GM12878 (cell line): Measurements from ENCODE around the gene TRAK2. TPM values are rescaled to one million over a fixed set of nuclear protein-coding genes. Genes with fewer than 3 reads are reported as not detected.

Experiments used
- ATAC-seq: fragments of 200-7000 bp; cut with Tn5 transposase; 3 replicates; pipeline ENCODE4 v1.9.1; 2020; ENCODE audit warnings: mild to moderate bottlenecking, moderate library complexity
- BruUV-seq: library from RNA; stranded (reverse); fragments of 400-500 nt; replicated peaks from 2 replicates; lab custom pipeline; 2021; lab: Mats Ljungman, UMichigan
- CTCF ChIA-PET: fragments of 300-600 bp; sonication (Branson Sonifier 250); formaldehyde crosslinking; extraction: SDS; loops from one replicate; lab custom pipeline; 2021; ENCODE audit warnings: inconsistent platforms; lab: Yijun Ruan, JAX
- POLR2A ChIA-PET: fragments of 350-600 bp; formaldehyde crosslinking; extraction: SDS; loops from one replicate; lab custom pipeline; 2021; ENCODE audit warnings: inconsistent platforms; lab: Charles Lee
- RAD21 ChIA-PET: fragments of 300-600 bp; sonication (Branson Sonifier 250); formaldehyde crosslinking; loops from one replicate; lab custom pipeline; 2023; ENCODE audit warnings: antibody characterized with exemption; ENCODE audit not compliant: unreplicated experiment; lab: Charles Lee
- SMC1A ChIA-PET: fragments of 300-600 bp; sonication (Branson Sonifier 250); formaldehyde crosslinking; loops from one replicate; lab custom pipeline; 2023; ENCODE audit not compliant: unreplicated experiment, uncharacterized antibody; lab: Charles Lee
- DNase-seq: peaks from one replicate; pipeline ENCODE4 v3.0.0-alpha.2; 2011; ENCODE audit warnings: low read depth, low spot score
- FAIRE-seq: peaks from 3 replicates; lab custom pipeline; 2011; peaks lifted over from hg19 to GRCh38; lab: Jason Lieb, UNC
- H2AFZ ChIP-seq: 2 replicates; pipeline ENCODE4 v1.6.0; 2011; ENCODE audit warnings: low read depth, low read length, control low read depth; ENCODE audit not compliant: control insufficient read depth
- H3K27ac ChIP-seq: 2 replicates; pipeline ENCODE4 v1.5.1; 2011; ENCODE audit warnings: control low read depth; ENCODE audit not compliant: control insufficient read depth, insufficient read depth
- H3K27me3 ChIP-seq, 2 experiments: replicated peaks in 1 of 2; 2 replicates each; pipeline versions ENCODE4 v1.6.0 to v1.6.1; 2011; ENCODE audit warnings: low read length in 1 of 2; ENCODE audit not compliant: control insufficient read depth in 2 of 2, insufficient read depth in 2 of 2
- H3K36me3 ChIP-seq, 2 experiments: 2 replicates each; pipeline ENCODE4 v1.5.1; 2011; ENCODE audit warnings: low read length in 1 of 2; ENCODE audit not compliant: control insufficient read depth in 2 of 2, insufficient read depth in 2 of 2
- H3K4me1 ChIP-seq: 2 replicates; pipeline ENCODE4 v1.6.1; 2011; ENCODE audit warnings: mild to moderate bottlenecking, low read length, moderate library complexity, mixed read lengths; ENCODE audit not compliant: control insufficient read depth, insufficient read depth
- H3K4me2 ChIP-seq: 2 replicates; pipeline ENCODE4 v1.6.0; 2011; ENCODE audit warnings: control low read depth; ENCODE audit not compliant: control insufficient read depth, insufficient read depth
- H3K4me3 ChIP-seq: fragments of 200-600 bp; sonication (generic); 2 replicates; pipeline ENCODE4 v1.5.1; 2016
- H3K79me2 ChIP-seq: 2 replicates; pipeline ENCODE4 v1.6.0; 2011; ENCODE audit warnings: low read length; ENCODE audit not compliant: control insufficient read depth, insufficient read depth
- H3K9ac ChIP-seq: 2 replicates; pipeline ENCODE4 v1.8.0; 2011; ENCODE audit warnings: low read length, control low read depth, mixed read lengths; ENCODE audit not compliant: control insufficient read depth, insufficient read depth
- H3K9me3 ChIP-seq: replicated peaks from 3 replicates; pipeline ENCODE4 v1.5.1; 2011; ENCODE audit warnings: mild to moderate bottlenecking, low read length; ENCODE audit not compliant: control insufficient read depth, insufficient read depth
- H4K20me1 ChIP-seq: 2 replicates; pipeline ENCODE4 v1.6.0; 2011; ENCODE audit not compliant: control insufficient read depth, insufficient read depth
- BCL3 ChIP-seq: IDR thresholded peaks from 2 replicates; pipeline ENCODE4 v1.6.1; 2011; ENCODE audit warnings: borderline replicate concordance, low read depth, mild to moderate bottlenecking, moderate library complexity, low read length; ENCODE audit not compliant: insufficient read depth, poor library complexity, severe bottlenecking
- EED ChIP-seq: sonication (generic); IDR thresholded peaks from 2 replicates; pipeline ENCODE4 v1.6.1; 2016; ENCODE audit warnings: antibody characterized with exemption, low read depth
- JUNB ChIP-seq: IDR thresholded peaks from 2 replicates; pipeline ENCODE4 v1.6.1; 2016; ENCODE audit warnings: antibody characterized with exemption, mild to moderate bottlenecking
- JUND ChIP-seq: IDR thresholded peaks from 2 replicates; pipeline ENCODE4 v1.6.1; 2012; ENCODE audit warnings: low read depth, mild to moderate bottlenecking, low read length, improper control_type of control experiment, moderate library complexity
- RUNX3 ChIP-seq: IDR thresholded peaks from 2 replicates; pipeline ENCODE4 v1.6.1; 2012; ENCODE audit warnings: low read length, inconsistent platforms
- WGBS: methylation state at CpG from one replicate; pipeline ENCODE4 v1.1.6; 2016; ENCODE audit warnings: low lambda C conversion rate; ENCODE audit not compliant: insufficient replicate concordance, insufficient coverage; ENCODE audit errors: missing lambda C conversion rate; 5-methylcytosine and 5-hydroxymethylcytosine counted together
- in situ Hi-C: fragments of 300-500 bp; cut with MboI; formaldehyde crosslinking; loops from 9 replicates; pipeline ENCODE4 v1.14.3; 2018; ENCODE audit warnings: mixed read lengths
- intact Hi-C: fragments of 100-400 bp; cut with micrococcal nuclease; formaldehyde crosslinking; loops from one replicate; pipeline ENCODE4 v1.14.2; 2022; ENCODE audit not compliant: unreplicated experiment
- polyA plus RNA-seq, 11 experiments: library from polyadenylated mRNA; depleted of rRNA in 4 of 11; unstranded in 6 of 11; stranded (reverse) in 5 of 11; fragments of >200 nt; fragmentation: Nextera tagmentation in 4 of 11; fragmentation: Illumina TruSeq in 1 of 11; extraction: Ambion mirVana in 4 of 11; extraction: Trizol in 1 of 11; gene quantifications; 1 replicate in 1 of 11; 2 replicates in 10 of 11; pipeline versions ENCODE4 v1.2.1 to v1.2.3, GENCODE V29; 2011 to 2016; ENCODE audit warnings: inconsistent platforms in 2 of 11, missing spikeins in 2 of 11, low read depth in 1 of 11
- total RNA-seq, 4 experiments: library from RNA; depleted of rRNA in 3 of 4; stranded (reverse); fragments of >200 nt in 3 of 4; fragmentation: Illumina TruSeq in 1 of 4; extraction: Trizol in 1 of 4; gene quantifications; 2 replicates each; pipeline versions ENCODE4 v1.2.1 to v1.2.3, GENCODE V29; 2013 to 2021

Gene TRAK2
- total and polyA plus RNA-seq, 10 of the 15 experiments (the other 5 are each of a cell fraction or from before 2014, with no cell fraction given) = 5.2 to 20.0 (median 11.8) TPM

- no peak for FAIRE-seq
- in situ Hi-C loops = no loop called here
- intact Hi-C loops = no loop called here
- no peaks in the 10 kb centered on the region; a peak in 1 of 4 replicates for H3K36me3 ChIP-seq
- no peak overlapping the region for H3K4me3 ChIP-seq
- no peak overlapping the region for H3K27ac ChIP-seq
- H2AFZ ChIP-seq = no peak overlapping the region
- ChIA-PET RAD21 (no interaction called here), POLR2A (interaction anchor here (0.7 kb wide), 1 partner anchor 1625 kb away, joined by 4 read pairs; no protein-coding TSS in a partner anchor)
- H3K9ac ChIP-seq = no peak overlapping the region
- WGBS = 60% methylated on average over 7 of the region's 7 CpGs
- no peak for DNase-seq
- BruUV-seq = no TSS peak
- TF ChIP-seq EED (peak; percentile 45; the same call in 1 of the 2 replicates), JUNB (peak; percentile 53), RUNX3 (peak; percentile 58), JUND (no peak), BCL3 (peak; percentile 33)
- TF ChIP-seq, all 136 proteins: peak for 4
- ATAC-seq = peak; percentile 32; the same call in 1 of the 3 replicates
- H3K9me3 ChIP-seq = peaks cover 2% of the 10 kb centered on the region; the same call in 2 of the 3 replicates
- no peaks in the 10 kb centered on the region for H4K20me1 ChIP-seq
- SMC1A ChIA-PET = interaction anchor here (0.7 to 1.4 kb wide), 2 partner anchors 9 to 31 kb away, joined by 3 to 5 read pairs; no protein-coding TSS in a partner anchor
- H3K4me2 ChIP-seq = no peak overlapping the region
- H3K79me2 ChIP-seq = no peaks in the 10 kb centered on the region
- CTCF ChIA-PET = interaction anchor here (0.6 to 3.6 kb wide), 4 partner anchors 95 to 176 kb away, joined by 3 to 13 read pairs (median 4); partner anchors contain the start of gene CASP10
- H3K27me3 ChIP-seq = no peaks in the 10 kb centered on the region
- H3K4me1 ChIP-seq = no peaks in the 10 kb centered on the region
Observed at GRCh38 chr2:201358684-201359083, 92.6 kb downstream of the TRAK2 start.
